Transverse colon (tissue), 3 donors: ENCODE results near the gene EFCAB11.

Source experiments
- CTCF ChIP-seq, 5 experiments: fragments of 200-600 bp in 3 of 5; fragments of 450-650 bp in 2 of 5; sonication (generic) in 3 of 5; IDR thresholded peaks; 1 replicate in 2 of 5; 2 replicates in 3 of 5; pipeline ENCODE4 v1.5.1; 2016 to 2017; ENCODE audit warnings: antibody characterized with exemption in 5 of 5, inconsistent platforms in 3 of 5, mild to moderate bottlenecking in 2 of 5, moderate library complexity in 1 of 5
- EP300 ChIP-seq: sonication (generic); formaldehyde crosslinking; IDR thresholded peaks from one replicate; pipeline ENCODE4 v1.6.1; 2017; ENCODE audit warnings: antibody characterized with exemption, low read depth
- POLR2A ChIP-seq: fragments of 450-650 bp; IDR thresholded peaks from one replicate; pipeline ENCODE4 v1.6.1; 2016; ENCODE audit warnings: antibody characterized with exemption, mild to moderate bottlenecking, moderate library complexity

DNA sequence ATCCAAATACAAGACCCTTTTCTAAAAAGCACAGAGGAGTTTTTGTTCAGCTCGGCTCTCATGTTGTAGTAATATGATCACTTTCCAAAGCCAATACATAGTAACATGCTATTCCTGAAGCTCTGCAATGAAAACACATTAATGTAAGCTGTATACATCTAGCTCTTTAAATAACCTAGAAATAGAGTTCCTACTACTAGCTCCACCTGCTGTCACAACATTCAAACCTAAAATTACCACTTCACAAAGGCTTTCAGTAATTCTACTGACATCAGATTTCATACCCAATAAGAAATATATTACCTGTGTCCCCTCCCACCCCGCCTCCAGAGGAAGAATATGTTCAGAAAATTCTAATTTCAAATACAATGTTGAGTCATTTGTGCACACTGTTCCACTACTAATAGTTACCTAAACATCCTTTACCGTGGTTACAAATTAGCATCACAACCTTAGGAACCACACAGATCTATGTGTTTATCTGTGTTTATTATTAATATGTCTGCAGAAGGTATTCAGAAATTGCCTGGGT, 17.8 kb downstream of the EFCAB11 start:
- TF ChIP-seq CTCF (IDR thresholded peaks at IDR 0.05): no peak
- TF ChIP-seq POLR2A: no peak
- no peak for TF ChIP-seq EP300
